ENCODE data around the gene DNAH2. TPM values are rescaled to one million over a fixed set of nuclear protein-coding genes. Genes with fewer than 3 reads are reported as not detected.
A peak's percentile ranks its signal among the peaks of the same experiment; 100 is the strongest.

Gene DNAH2
- total RNA-seq, 1 experiment from 2014 or later, result 0.15 TPM

- Histone ChIP-seq H3T11ph (ENCODE audit: low read length) (no peak overlapping the region), H4K5ac (ENCODE audit: insufficient read length, low read depth, low read length) (no peak overlapping the region), H2AK5ac (ENCODE audit: insufficient read length, low read length) (no peak overlapping the region), H3K18ac (ENCODE audit: insufficient read length, low read depth, low read length) (no peak overlapping the region), H3K79me1 (ENCODE audit: insufficient read depth, low read depth, low read length, poor library complexity, severe bottlenecking) (no peaks in the 10 kb centered on the region), H3K23me2 (ENCODE audit: insufficient read length, low read depth, low read length, poor library complexity, severe bottlenecking) (peaks cover 18% of the 10 kb centered on the region), H2BK12ac (ENCODE audit: insufficient read length, low read depth, low read length) (no peak overlapping the region), H4K91ac (ENCODE audit: insufficient read length, low read depth, low read length) (no peak overlapping the region), H3K27ac (ENCODE audit: insufficient read length, low read depth, low read length) (no peak overlapping the region), H3K4me1 (ENCODE audit: insufficient read depth, low read length) (no peaks in the 10 kb centered on the region; the same call in 1 of the 2 replicates), H3K56ac (ENCODE audit: insufficient read length, low read depth, low read length) (no peak overlapping the region), H3K14ac (ENCODE audit: insufficient read depth, low read length) (no peak overlapping the region), H4K8ac (replicated peaks; ENCODE audit: insufficient read length, low read depth, low read length) (no peak overlapping the region), H2BK15ac (ENCODE audit: low read depth, low read length) (no peak overlapping the region), H3K23ac (ENCODE audit: insufficient read length, low read depth, low read length) (no peak overlapping the region), H3K27me3 (ENCODE audit: insufficient read depth, low read length) (peaks cover 27% of the 10 kb centered on the region; the same call in 1 of the 2 replicates), H3K4ac (ENCODE audit: low read depth, low read length) (no peak overlapping the region), H2AFZ (ENCODE audit: low read length) (no peak overlapping the region), H2BK120ac (ENCODE audit: low read depth, low read length, poor library complexity, severe bottlenecking) (no peak overlapping the region), H3K9ac (ENCODE audit: extremely low read depth, insufficient read length, low read length) (no peak overlapping the region), H4K20me1 (ENCODE audit: control insufficient read depth, insufficient read depth, insufficient read length) (no peaks in the 10 kb centered on the region), H3K9me3 (ENCODE audit: control insufficient read depth, low read depth, low read length) (no peaks in the 10 kb centered on the region), H2BK5ac (ENCODE audit: insufficient read length, low read length) (no peak overlapping the region), H3K4me2 (ENCODE audit: insufficient read depth, insufficient read length, low read length) (peak overlapping the region; percentile 74), H2BK20ac (ENCODE audit: low read depth, low read length, poor library complexity, severe bottlenecking) (no peak overlapping the region), H3K79me2 (ENCODE audit: insufficient read depth, low read length) (no peaks in the 10 kb centered on the region)
- Mint-ChIP-seq H3K4me3 (peak overlapping the region; percentile 72 to 84), H3K36me3 (ENCODE audit: insufficient read depth in 1 of 3, low read depth in 3 of 3) (peaks cover 2 to 47% (median 40%) of the 10 kb centered on the region in 3 experiments; a peak in 6 of 7 replicates), H3K27me3 (ENCODE audit: low read depth) (peaks cover 18% of the 10 kb centered on the region), H3K4me1 (peaks cover 16 to 31% of the 10 kb centered on the region in 2 experiments), H3K9me3 (0 out of 5 replicates have a peak, but pooled peaks cover 0 to 2% of the 10 kb centered on the region in 2 experiments), H3K27ac (peak overlapping the region in 1 of 3 experiments; percentile 68; a peak in 3 of 7 replicates)
- WGBS (ENCODE audit: extremely low coverage, insufficient read length, low lambda C conversion rate), result no CpG with 5 or more reads among the region's 17 CpGs
- no peak for TF ChIP-seq CTCF (conservative IDR thresholded peaks at IDR 0.05)
- DNase-seq, result no peak
These were observed 133.3 kb downstream of the DNAH2 start for GRCh38 chr17:7850701-7851437.
